ENCODE data around the gene XBP1. TPM values are rescaled to one million over a fixed set of nuclear protein-coding genes. Genes with fewer than 3 reads are reported as not detected.

XBP1 gene
- total and polyA plus RNA-seq, 2 of the 13 experiments (the other 11 are each of a cell fraction or from before 2014, with no cell fraction given), result 416 to 427 TPM

DNA sequence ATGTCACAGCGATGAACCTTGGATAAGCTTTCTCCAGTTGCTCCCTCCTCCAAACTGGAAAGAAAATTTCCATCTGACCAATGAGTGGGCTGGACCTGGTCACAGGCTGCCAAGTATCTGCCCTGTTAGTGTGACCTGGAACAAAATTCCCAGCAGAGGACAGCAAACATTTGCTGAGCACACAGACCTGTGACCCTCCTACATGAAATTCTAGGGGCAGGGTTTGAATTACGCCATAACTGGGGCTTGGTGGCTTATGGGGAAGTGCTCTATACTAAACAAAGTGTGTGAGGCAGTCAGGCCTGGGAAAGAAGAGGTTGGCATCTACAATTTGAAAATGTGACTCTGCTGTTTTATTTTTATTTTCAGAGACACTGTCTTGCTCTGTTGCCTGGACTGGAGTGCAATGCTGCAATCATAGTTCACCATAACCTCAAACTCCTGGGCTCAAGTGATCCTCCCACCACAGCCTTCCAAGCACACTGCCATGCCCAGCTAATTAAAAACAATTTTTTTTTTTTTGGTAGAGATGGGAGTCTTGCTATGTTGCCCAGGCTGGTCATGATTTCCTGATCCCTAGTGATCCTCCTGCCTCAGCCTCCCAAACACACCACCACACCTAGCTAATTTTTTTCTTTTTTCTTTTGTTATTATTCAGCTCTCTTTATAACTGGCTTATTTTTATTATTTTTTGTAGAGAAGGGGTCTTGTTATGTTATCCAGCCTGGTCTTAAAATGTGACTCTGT, 13.6 kb upstream of the XBP1 start (continued):
- TF ChIP-seq, protein P1, sequence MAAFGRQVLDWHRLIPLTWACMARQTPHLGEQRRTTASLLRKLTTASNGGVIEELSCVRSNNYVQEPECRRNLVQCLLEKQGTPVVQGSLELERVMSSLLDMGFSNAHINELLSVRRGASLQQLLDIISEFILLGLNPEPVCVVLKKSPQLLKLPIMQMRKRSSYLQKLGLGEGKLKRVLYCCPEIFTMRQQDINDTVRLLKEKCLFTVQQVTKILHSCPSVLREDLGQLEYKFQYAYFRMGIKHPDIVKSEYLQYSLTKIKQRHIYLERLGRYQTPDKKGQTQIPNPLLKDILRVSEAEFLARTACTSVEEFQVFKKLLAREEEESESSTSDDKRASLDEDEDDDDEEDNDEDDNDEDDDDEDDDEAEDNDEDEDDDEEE (CRISPR knock-in tag; IDR thresholded peaks at IDR 0.05), result no peak
- TF ChIP-seq, protein P2, sequence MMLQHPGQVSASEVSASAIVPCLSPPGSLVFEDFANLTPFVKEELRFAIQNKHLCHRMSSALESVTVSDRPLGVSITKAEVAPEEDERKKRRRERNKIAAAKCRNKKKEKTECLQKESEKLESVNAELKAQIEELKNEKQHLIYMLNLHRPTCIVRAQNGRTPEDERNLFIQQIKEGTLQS (CRISPR knock-in tag; IDR thresholded peaks at IDR 0.05), result peak; percentile 55; the same call in 1 of the 2 replicates
- TF ChIP-seq ZNF432 (CRISPR knock-in tag; IDR thresholded peaks at IDR 0.05; ENCODE audit: borderline replicate concordance) (no peak), ZNF501 (CRISPR knock-in tag; IDR thresholded peaks at IDR 0.05) (peak; percentile 65; the same call in 1 of the 2 replicates), SP1 (IDR thresholded peaks at IDR 0.05) (no peak), SP1 (CRISPR knock-in tag; IDR thresholded peaks at IDR 0.05) (no peak), ZKSCAN1 (IDR thresholded peaks at IDR 0.05; ENCODE audit: low read length) (no peak), ZNF282 (IDR thresholded peaks at IDR 0.05; ENCODE audit: partially characterized antibody) (no peak), ZNF383 (CRISPR knock-in tag; IDR thresholded peaks at IDR 0.05; ENCODE audit: borderline replicate concordance) (no peak), ZNF33A (CRISPR knock-in tag; IDR thresholded peaks at IDR 0.05; ENCODE audit: borderline replicate concordance) (peak; percentile 11; the same call in 1 of the 2 replicates), ZNF484 (CRISPR knock-in tag; IDR thresholded peaks at IDR 0.05; ENCODE audit: borderline replicate concordance, low read depth) (no peak), GATAD1 (CRISPR knock-in tag; IDR thresholded peaks at IDR 0.05) (peak; percentile 63), FOSL2 (CRISPR knock-in tag; IDR thresholded peaks at IDR 0.05) (peak; percentile 89), ERF (CRISPR knock-in tag; IDR thresholded peaks at IDR 0.05) (peak; percentile 86)
- TF ChIP-seq, protein P3, sequence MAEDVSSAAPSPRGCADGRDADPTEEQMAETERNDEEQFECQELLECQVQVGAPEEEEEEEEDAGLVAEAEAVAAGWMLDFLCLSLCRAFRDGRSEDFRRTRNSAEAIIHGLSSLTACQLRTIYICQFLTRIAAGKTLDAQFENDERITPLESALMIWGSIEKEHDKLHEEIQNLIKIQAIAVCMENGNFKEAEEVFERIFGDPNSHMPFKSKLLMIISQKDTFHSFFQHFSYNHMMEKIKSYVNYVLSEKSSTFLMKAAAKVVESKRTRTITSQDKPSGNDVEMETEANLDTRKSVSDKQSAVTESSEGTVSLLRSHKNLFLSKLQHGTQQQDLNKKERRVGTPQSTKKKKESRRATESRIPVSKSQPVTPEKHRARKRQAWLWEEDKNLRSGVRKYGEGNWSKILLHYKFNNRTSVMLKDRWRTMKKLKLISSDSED (CRISPR knock-in tag; IDR thresholded peaks at IDR 0.05), result no peak
- TF ChIP-seq, protein P4, sequence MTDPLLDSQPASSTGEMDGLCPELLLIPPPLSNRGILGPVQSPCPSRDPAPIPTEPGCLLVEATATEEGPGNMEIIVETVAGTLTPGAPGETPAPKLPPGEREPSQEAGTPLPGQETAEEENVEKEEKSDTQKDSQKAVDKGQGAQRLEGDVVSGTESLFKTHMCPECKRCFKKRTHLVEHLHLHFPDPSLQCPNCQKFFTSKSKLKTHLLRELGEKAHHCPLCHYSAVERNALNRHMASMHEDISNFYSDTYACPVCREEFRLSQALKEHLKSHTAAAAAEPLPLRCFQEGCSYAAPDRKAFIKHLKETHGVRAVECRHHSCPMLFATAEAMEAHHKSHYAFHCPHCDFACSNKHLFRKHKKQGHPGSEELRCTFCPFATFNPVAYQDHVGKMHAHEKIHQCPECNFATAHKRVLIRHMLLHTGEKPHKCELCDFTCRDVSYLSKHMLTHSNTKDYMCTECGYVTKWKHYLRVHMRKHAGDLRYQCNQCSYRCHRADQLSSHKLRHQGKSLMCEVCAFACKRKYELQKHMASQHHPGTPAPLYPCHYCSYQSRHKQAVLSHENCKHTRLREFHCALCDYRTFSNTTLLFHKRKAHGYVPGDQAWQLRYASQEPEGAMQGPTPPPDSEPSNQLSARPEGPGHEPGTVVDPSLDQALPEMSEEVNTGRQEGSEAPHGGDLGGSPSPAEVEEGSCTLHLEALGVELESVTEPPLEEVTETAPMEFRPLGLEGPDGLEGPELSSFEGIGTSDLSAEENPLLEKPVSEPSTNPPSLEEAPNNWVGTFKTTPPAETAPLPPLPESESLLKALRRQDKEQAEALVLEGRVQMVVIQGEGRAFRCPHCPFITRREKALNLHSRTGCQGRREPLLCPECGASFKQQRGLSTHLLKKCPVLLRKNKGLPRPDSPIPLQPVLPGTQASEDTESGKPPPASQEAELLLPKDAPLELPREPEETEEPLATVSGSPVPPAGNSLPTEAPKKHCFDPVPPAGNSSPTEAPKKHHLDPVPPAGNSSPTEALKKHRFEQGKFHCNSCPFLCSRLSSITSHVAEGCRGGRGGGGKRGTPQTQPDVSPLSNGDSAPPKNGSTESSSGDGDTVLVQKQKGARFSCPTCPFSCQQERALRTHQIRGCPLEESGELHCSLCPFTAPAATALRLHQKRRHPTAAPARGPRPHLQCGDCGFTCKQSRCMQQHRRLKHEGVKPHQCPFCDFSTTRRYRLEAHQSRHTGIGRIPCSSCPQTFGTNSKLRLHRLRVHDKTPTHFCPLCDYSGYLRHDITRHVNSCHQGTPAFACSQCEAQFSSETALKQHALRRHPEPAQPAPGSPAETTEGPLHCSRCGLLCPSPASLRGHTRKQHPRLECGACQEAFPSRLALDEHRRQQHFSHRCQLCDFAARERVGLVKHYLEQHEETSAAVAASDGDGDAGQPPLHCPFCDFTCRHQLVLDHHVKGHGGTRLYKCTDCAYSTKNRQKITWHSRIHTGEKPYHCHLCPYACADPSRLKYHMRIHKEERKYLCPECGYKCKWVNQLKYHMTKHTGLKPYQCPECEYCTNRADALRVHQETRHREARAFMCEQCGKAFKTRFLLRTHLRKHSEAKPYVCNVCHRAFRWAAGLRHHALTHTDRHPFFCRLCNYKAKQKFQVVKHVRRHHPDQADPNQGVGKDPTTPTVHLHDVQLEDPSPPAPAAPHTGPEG (CRISPR knock-in tag; IDR thresholded peaks at IDR 0.05), result 0 out of 2 replicates have a peak, but pooled peaks have one; percentile 35
- TF ChIP-seq, protein P5, sequence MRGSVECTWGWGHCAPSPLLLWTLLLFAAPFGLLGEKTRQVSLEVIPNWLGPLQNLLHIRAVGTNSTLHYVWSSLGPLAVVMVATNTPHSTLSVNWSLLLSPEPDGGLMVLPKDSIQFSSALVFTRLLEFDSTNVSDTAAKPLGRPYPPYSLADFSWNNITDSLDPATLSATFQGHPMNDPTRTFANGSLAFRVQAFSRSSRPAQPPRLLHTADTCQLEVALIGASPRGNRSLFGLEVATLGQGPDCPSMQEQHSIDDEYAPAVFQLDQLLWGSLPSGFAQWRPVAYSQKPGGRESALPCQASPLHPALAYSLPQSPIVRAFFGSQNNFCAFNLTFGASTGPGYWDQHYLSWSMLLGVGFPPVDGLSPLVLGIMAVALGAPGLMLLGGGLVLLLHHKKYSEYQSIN (CRISPR knock-in tag; IDR thresholded peaks at IDR 0.05; ENCODE audit: borderline replicate concordance), result no peak

All from HepG2 (cell line).